Right atrium auricular region (tissue), 2 donors: ENCODE data around the gene CRISP3. TPM values are rescaled to one million over a fixed set of nuclear protein-coding genes. Genes with fewer than 3 reads are reported as not detected.

Experiments
- DNase-seq: peaks from one replicate; pipeline ENCODE4 v3.0.0-alpha.2; 2019; ENCODE audit warnings: low spot score
- H3K27ac ChIP-seq, 2 donors: fragments of 200-600 bp; sonication (generic); 1 replicate in 1 of 2; 2 replicates in 1 of 2; pipeline ENCODE4 v1.5.1; 2016 to 2019
- H3K27me3 ChIP-seq, 2 donors: fragments of 200-600 bp; sonication (generic); one replicate each; pipeline versions ENCODE4 v1.5.1 to v1.6.0; 2017 to 2019
- H3K36me3 ChIP-seq: fragments of 200-600 bp; sonication (generic); one replicate; pipeline ENCODE4 v1.5.1; 2016
- H3K4me1 ChIP-seq, 2 donors: fragments of 200-600 bp; sonication (generic); one replicate each; pipeline versions ENCODE4 v1.5.1 to v1.6.0; 2017 to 2019
- H3K4me3 ChIP-seq, 2 donors: fragments of 200-600 bp; sonication (generic); 1 replicate in 1 of 2; 2 replicates in 1 of 2; pipeline ENCODE4 v1.5.1; 2017 to 2019; ENCODE audit warnings: mild to moderate bottlenecking in 1 of 2, moderate library complexity in 1 of 2
- H3K9me3 ChIP-seq, 2 donors: fragments of 200-600 bp; sonication (generic); one replicate each; pipeline ENCODE4 v1.5.1; 2019
- CTCF ChIP-seq, 2 donors: fragments of 200-600 bp; sonication (generic); IDR thresholded peaks; one replicate each; pipeline ENCODE4 v1.5.1; 2019; ENCODE audit warnings: antibody characterized with exemption in 2 of 2
- total RNA-seq, 2 donors: library from RNA; depleted of rRNA; stranded (reverse); fragments of >200 nt; gene quantifications; one replicate each; pipeline ENCODE4 v1.1.0, GENCODE V29; 2016

The CRISP3 gene
- total RNA-seq, 2 donors from 2014 or later, result not detected

GRCh38 chr6:49721297-49721696 lies 22.9 kb downstream of the CRISP3 start:
- Histone ChIP-seq H3K27ac (no peak overlapping the region), H3K27me3 (no peaks in the 10 kb centered on the region), H3K4me3 (no peak overlapping the region), H3K4me1 (no peaks in the 10 kb centered on the region), H3K36me3 (no peaks in the 10 kb centered on the region), H3K9me3 (no peaks in the 10 kb centered on the region)
- no peak for TF ChIP-seq CTCF (IDR thresholded peaks at IDR 0.05)
- no peak for DNase-seq

GRCh38 chr6:49720372-49720771 lies 23.8 kb downstream of the CRISP3 start:
- no peak for TF ChIP-seq CTCF (IDR thresholded peaks at IDR 0.05)
- Histone ChIP-seq H3K4me3 (no peak overlapping the region), H3K9me3 (no peaks in the 10 kb centered on the region), H3K36me3 (no peaks in the 10 kb centered on the region), H3K27ac (no peak overlapping the region), H3K27me3 (no peaks in the 10 kb centered on the region), H3K4me1 (no peaks in the 10 kb centered on the region)
- no peak for DNase-seq

- no peaks in the 10 kb centered on the region for H3K9me3 ChIP-seq
- H3K4me3 ChIP-seq, result no peak within 1 kb of the TSS
- no peak for TF ChIP-seq CTCF (IDR thresholded peaks at IDR 0.05)
- no peak within 1 kb of the TSS for H3K27ac ChIP-seq
- no peaks in the 10 kb centered on the region for H3K36me3 ChIP-seq
- H3K27me3 ChIP-seq, result no peaks in the 10 kb centered on the region
- no peak for DNase-seq
- H3K4me1 ChIP-seq, result no peaks in the 10 kb centered on the region
Observed at GRCh38 chr6:49713346-49713745, 30.8 kb downstream of the CRISP3 start, which contains the start of gene CRISP2. Gene CRISP2 (minus strand): TSS chr6:49713543. CDS start chr6:49709196, 4,347 bp downstream.

- Histone ChIP-seq H3K27ac (no peak overlapping the region), H3K4me3 (no peak overlapping the region), H3K36me3 (no peaks in the 10 kb centered on the region), H3K4me1 (no peaks in the 10 kb centered on the region), H3K27me3 (no peaks in the 10 kb centered on the region), H3K9me3 (peaks cover 0 to 21% of the 10 kb centered on the region in 2 donors)
- no peak for TF ChIP-seq CTCF (IDR thresholded peaks at IDR 0.05)
- DNase-seq, result no peak
Observed at GRCh38 chr6:49698478-49698877, 45.7 kb downstream of the CRISP3 start.

GRCh38 chr6:49693512-49693911 lies 50.7 kb downstream of the CRISP3 start:
- no peak overlapping the region for H3K4me3 ChIP-seq
- no peaks in the 10 kb centered on the region for H3K36me3 ChIP-seq
- TF ChIP-seq CTCF (IDR thresholded peaks at IDR 0.05), result no peak
- H3K4me1 ChIP-seq, result no peaks in the 10 kb centered on the region
- no peaks in the 10 kb centered on the region for H3K27me3 ChIP-seq
- H3K27ac ChIP-seq, result no peak overlapping the region
- DNase-seq, result no peak
- peaks cover 0 to 28% of the 10 kb centered on the region in 2 donors for H3K9me3 ChIP-seq

- DNase-seq, result no peak
- no peak for TF ChIP-seq CTCF (IDR thresholded peaks at IDR 0.05)
- no peaks in the 10 kb centered on the region for H3K27me3 ChIP-seq
Observed at GRCh38 chr6:49692534-49692933, 51.7 kb downstream of the CRISP3 start.

More at GRCh38 chr6:49692534-49692933, 51.7 kb downstream of the CRISP3 start:
- Histone ChIP-seq H3K4me1 (no peaks in the 10 kb centered on the region), H3K4me3 (no peak overlapping the region), H3K27ac (no peak overlapping the region), H3K36me3 (no peaks in the 10 kb centered on the region), H3K9me3 (peaks cover 0 to 28% of the 10 kb centered on the region in 2 donors)
